MM.1S (cell line): Measurements from ENCODE around the gene LHPP.

ENCODE experiments used
- DNase-seq: peaks from one replicate; pipeline ENCODE4 v3.0.0-alpha.2; 2015
- H2AFZ ChIP-seq: fragments of 300-600 bp; sonication (generic); 2 replicates; pipeline ENCODE4 v1.6.0; 2016; ENCODE audit warnings: antibody characterized with exemption, low read length
- H3F3A ChIP-seq: fragments of 300-600 bp; sonication (generic); 2 replicates; pipeline ENCODE4 v1.6.1; 2016; ENCODE audit warnings: mild to moderate bottlenecking, antibody characterized with exemption, low read length, moderate library complexity, mixed read lengths; ENCODE audit not compliant: insufficient read depth
- H3K27ac ChIP-seq: fragments of 300-600 bp; sonication (generic); 2 replicates; pipeline ENCODE4 v1.5.1; 2016; ENCODE audit warnings: mild to moderate bottlenecking, low read length
- H3K27me3 ChIP-seq: fragments of 300-600 bp; sonication (generic); replicated peaks from 2 replicates; pipeline ENCODE4 v1.6.0; 2016; ENCODE audit warnings: low read length; ENCODE audit not compliant: insufficient read depth
- H3K36me3 ChIP-seq: fragments of 300-600 bp; sonication (generic); replicated peaks from 2 replicates; pipeline ENCODE4 v1.6.1; 2016; ENCODE audit warnings: mild to moderate bottlenecking, low read length, mixed read lengths; ENCODE audit not compliant: insufficient read depth
- H3K4me1 ChIP-seq: fragments of 300-600 bp; sonication (generic); 2 replicates; pipeline ENCODE4 v1.6.1; 2016; ENCODE audit warnings: low read length, mixed read lengths
- H3K4me2 ChIP-seq: fragments of 300-600 bp; sonication (generic); 2 replicates; pipeline ENCODE4 v1.6.0; 2016; ENCODE audit warnings: low read depth, low read length
- H3K4me3 ChIP-seq: fragments of 300-600 bp; sonication (generic); 2 replicates; pipeline ENCODE4 v1.5.1; 2016; ENCODE audit warnings: low read length, mixed read lengths
- H3K79me2 ChIP-seq: fragments of 300-600 bp; sonication (generic); 2 replicates; pipeline ENCODE4 v1.6.1; 2016; ENCODE audit warnings: mixed run types, low read length, mixed read lengths
- H3K9ac ChIP-seq: fragments of 300-600 bp; sonication (generic); 2 replicates; pipeline ENCODE4 v1.6.1; 2016; ENCODE audit warnings: low read length, mixed read lengths
- H3K9me2 ChIP-seq: fragments of 300-600 bp; sonication (generic); replicated peaks from 2 replicates; pipeline ENCODE4 v1.6.1; 2016; ENCODE audit warnings: mild to moderate bottlenecking, low read length, mixed read lengths; ENCODE audit not compliant: insufficient read depth
- H3K9me3 ChIP-seq: fragments of 300-600 bp; sonication (generic); replicated peaks from 2 replicates; pipeline ENCODE4 v1.6.1; 2016; ENCODE audit warnings: mild to moderate bottlenecking, low read length, mixed read lengths; ENCODE audit not compliant: insufficient read depth
- H4K20me1 ChIP-seq: fragments of 300-600 bp; sonication (generic); 2 replicates; pipeline ENCODE4 v1.6.1; 2016; ENCODE audit warnings: mild to moderate bottlenecking, low read length, moderate library complexity, mixed read lengths; ENCODE audit not compliant: insufficient read depth
- CTCF ChIP-seq: fragments of 300-600 bp; sonication (generic); IDR thresholded peaks from 2 replicates; pipeline ENCODE4 v1.5.1; 2016; ENCODE audit warnings: antibody characterized with exemption, low read length, mixed read lengths
- EZH2 ChIP-seq: fragments of 300-600 bp; sonication (generic); optimal IDR thresholded peaks from 2 replicates; pipeline ENCODE3; 2017; ENCODE audit warnings: low read depth, mild to moderate bottlenecking, antibody characterized with exemption, low read length, mixed read lengths
- EZH2phosphoT487 ChIP-seq: fragments of 300-600 bp; sonication (generic); IDR thresholded peaks from 2 replicates; pipeline ENCODE4 v1.6.1; 2018; ENCODE audit warnings: antibody characterized with exemption, low read length

The LHPP gene

GRCh38 chr10:124450012-124450782 lies 11.4 kb upstream of the LHPP start, which contains the start of gene NKX1-2:
TSS of gene NKX1-2 (minus strand) at chr10:124450035. CDS start at chr10:124449943, 92 bp downstream.
- H3K79me2 ChIP-seq = no peaks in the 10 kb centered on the region
- no peaks in the 10 kb centered on the region for H3K9me2 ChIP-seq
- no peaks in the 10 kb centered on the region for H4K20me1 ChIP-seq
- DNase-seq = no peak
- H3K36me3 ChIP-seq = no peaks in the 10 kb centered on the region
- no peaks in the 10 kb centered on the region for H3K9me3 ChIP-seq
- no peaks in the 10 kb centered on the region for H3F3A ChIP-seq
- peak within 1 kb of the TSS; percentile 37; the same call in 1 of the 2 replicates for H3K4me2 ChIP-seq
- no peak for TF ChIP-seq EZH2
- TF ChIP-seq CTCF = no peak
- TF ChIP-seq EZH2phosphoT487 = no peak
- no peak within 1 kb of the TSS for H2AFZ ChIP-seq
- peaks cover 63% of the 10 kb centered on the region for H3K27me3 ChIP-seq
- peak within 1 kb of the TSS; percentile 7; the same call in 1 of the 2 replicates for H3K4me3 ChIP-seq
- no peak within 1 kb of the TSS for H3K27ac ChIP-seq
- H3K4me1 ChIP-seq = no peaks in the 10 kb centered on the region
- no peak within 1 kb of the TSS for H3K9ac ChIP-seq

- Histone ChIP-seq H3K4me2 (no peak overlapping the region), H3K4me3 (no peak overlapping the region), H3K9me3 (no peaks in the 10 kb centered on the region), H3K9me2 (no peaks in the 10 kb centered on the region), H3K9ac (no peak overlapping the region), H3K4me1 (no peaks in the 10 kb centered on the region), H4K20me1 (no peaks in the 10 kb centered on the region), H3F3A (no peaks in the 10 kb centered on the region), H3K79me2 (no peaks in the 10 kb centered on the region), H3K27ac (no peak overlapping the region), H3K27me3 (peaks cover 62% of the 10 kb centered on the region), H2AFZ (no peak overlapping the region), H3K36me3 (no peaks in the 10 kb centered on the region)
- TF ChIP-seq EZH2phosphoT487 = no peak
- TF ChIP-seq CTCF = no peak
- TF ChIP-seq EZH2 = no peak
- no peak for DNase-seq
Measured at GRCh38 chr10:124450783-124451057, 10.9 kb upstream of the LHPP start.

DNA sequence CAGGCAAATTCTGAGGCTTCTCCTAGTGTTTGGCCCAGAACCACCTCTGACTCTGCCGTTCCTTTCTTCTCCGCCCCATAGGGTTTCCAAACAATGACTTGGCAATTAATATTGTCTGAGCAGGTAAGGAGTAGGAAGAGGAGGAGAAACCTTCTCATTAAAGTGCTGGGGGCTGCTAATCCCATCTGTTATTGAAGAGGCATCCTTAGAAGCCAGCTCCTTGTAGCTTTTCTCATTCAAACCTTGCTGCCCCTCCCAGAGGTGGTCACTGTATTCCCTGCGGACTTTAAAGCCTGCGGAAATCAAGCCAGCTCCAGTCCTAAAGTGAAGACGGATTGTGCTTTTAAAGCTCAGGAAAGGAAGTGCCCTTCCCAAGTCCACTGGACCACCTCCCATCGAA lies 10.3 kb upstream of the LHPP start:
- no peak for DNase-seq
- no peak overlapping the region for H3K9ac ChIP-seq
- H3K4me2 ChIP-seq = no peak overlapping the region
- TF ChIP-seq CTCF (no peak), EZH2phosphoT487 (no peak), EZH2 (no peak)
- H3F3A ChIP-seq = no peaks in the 10 kb centered on the region
- no peaks in the 10 kb centered on the region for H3K9me2 ChIP-seq
- peaks cover 63% of the 10 kb centered on the region for H3K27me3 ChIP-seq
- H4K20me1 ChIP-seq = no peaks in the 10 kb centered on the region
- no peaks in the 10 kb centered on the region for H3K4me1 ChIP-seq
- H3K27ac ChIP-seq = no peak overlapping the region
- H3K36me3 ChIP-seq = no peaks in the 10 kb centered on the region
- H3K79me2 ChIP-seq = no peaks in the 10 kb centered on the region
- H3K4me3 ChIP-seq = no peak overlapping the region
- H3K9me3 ChIP-seq = no peaks in the 10 kb centered on the region
- H2AFZ ChIP-seq = no peak overlapping the region
